H1 (cell line): ENCODE data around the gene BIN2. TPM values are rescaled to one million over a fixed set of nuclear protein-coding genes. Genes with fewer than 3 reads are reported as not detected.

Source experiments
- CEBPB ChIP-seq: IDR thresholded peaks from 2 replicates; pipeline ENCODE4 v1.6.1; 2012; ENCODE audit warnings: low read depth, low read length
- CTBP2 ChIP-seq: IDR thresholded peaks from 2 replicates; pipeline ENCODE4 v1.7.0; 2011; ENCODE audit warnings: borderline replicate concordance, mild to moderate bottlenecking, moderate library complexity, mixed read lengths, low read length; ENCODE audit not compliant: insufficient read depth, insufficient read length
- NRF1 ChIP-seq: IDR thresholded peaks from 2 replicates; pipeline ENCODE4 v1.6.1; 2011; ENCODE audit warnings: mild to moderate bottlenecking, low read depth, low read length, improper control_type of control experiment
- RAD21 ChIP-seq, 2 experiments: IDR thresholded peaks in 1 of 2; conservative IDR thresholded peaks in 1 of 2; 2 replicates each; pipeline ENCODE4 v1.6.1; 2011; ENCODE audit warnings: low read depth in 2 of 2, low read length in 2 of 2, improper control_type of control experiment in 1 of 2, inconsistent platforms in 1 of 2, mild to moderate bottlenecking in 1 of 2, moderate library complexity in 1 of 2
- TAF7 ChIP-seq: optimal IDR thresholded peaks from 2 replicates; pipeline ENCODE3; 2011; ENCODE audit warnings: low read depth, mild to moderate bottlenecking, inconsistent platforms, low read length, moderate library complexity, borderline replicate concordance
- polyA plus RNA-seq, 7 experiments: library from polyadenylated mRNA; depleted of rRNA in 3 of 7; stranded (reverse) in 5 of 7; unstranded in 2 of 7; fragments of >200 nt in 5 of 7; fragments of 200-250 nt in 2 of 7; gene quantifications; 1 replicate in 5 of 7; 2 replicates in 1 of 7; 4 replicates in 1 of 7; pipeline versions ENCODE4 v1.2.1 to v1.2.3, GENCODE V29; 2011 to 2013; ENCODE audit warnings: missing spikeins in 2 of 7, mixed read lengths in 2 of 7
- total RNA-seq: library from RNA; stranded (reverse); fragmentation: NEBNext Ultra II Directional; extraction: Animal tissue kit (Norgen Biotek cat#: 25700); gene quantifications from 2 replicates; pipeline ENCODE4 v1.2.1, GENCODE V29; 2021
- TF ChIP-seq, protein P1 (sequence below): fragments of 300-600 bp; sonication (generic); IDR thresholded peaks from 2 replicates; pipeline ENCODE4 v1.7.1; 2012; ENCODE audit warnings: low read length, moderate library complexity, mild to moderate bottlenecking, inconsistent platforms; ENCODE audit not compliant: insufficient replicate concordance
- TF ChIP-seq, protein P2 (sequence below): IDR thresholded peaks from 2 replicates; pipeline ENCODE4 v1.6.1; 2012; ENCODE audit warnings: inconsistent platforms

Gene BIN2
- total and polyA plus RNA-seq, 2 of the 8 experiments (the other 6 are each of a cell fraction or from before 2014, with no cell fraction given) = not detected

DNA sequence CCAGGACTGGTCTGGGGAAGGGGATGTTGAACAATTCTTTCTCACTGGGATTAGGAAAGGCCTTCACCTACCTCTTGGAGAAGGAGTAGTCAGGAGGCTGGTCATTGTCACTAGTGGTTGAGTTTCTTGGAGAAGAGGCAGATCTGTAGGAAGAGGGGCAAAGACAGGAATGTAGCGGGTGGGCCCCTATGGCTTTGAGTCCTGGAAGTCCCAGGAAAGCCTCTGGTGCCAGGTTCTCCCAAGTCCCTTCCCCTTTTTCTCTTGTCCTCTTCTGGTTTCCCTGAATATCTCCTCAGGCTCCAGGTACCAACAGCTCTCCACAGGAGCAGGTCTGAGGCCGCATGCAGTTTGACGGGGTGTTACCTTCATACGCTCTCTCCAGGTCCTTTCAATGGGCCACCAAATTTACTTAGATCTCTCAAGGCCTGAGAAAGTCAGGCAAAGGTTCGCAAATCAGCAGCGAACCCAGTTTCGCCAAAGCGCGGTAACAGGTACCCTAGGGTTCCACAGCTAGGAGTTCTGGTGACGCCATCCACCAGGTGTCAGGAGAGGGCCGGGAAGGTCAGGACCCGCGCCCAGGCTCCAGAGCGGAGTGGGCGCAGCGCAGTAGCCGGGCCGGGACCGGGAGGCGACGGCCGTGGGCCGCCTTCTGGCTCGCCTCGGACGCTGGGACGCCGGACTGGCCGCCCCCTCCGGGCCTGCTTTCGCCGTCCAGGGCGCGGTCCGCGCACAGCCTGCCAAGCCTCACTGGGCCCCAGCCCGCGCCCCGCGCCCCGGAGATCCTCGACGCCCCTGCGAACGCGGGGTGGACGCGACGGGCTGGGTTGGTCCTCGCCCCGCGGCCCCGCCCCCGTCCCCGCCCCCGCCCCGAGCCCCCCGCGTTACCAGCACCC, 54.6 kb downstream of the BIN2 start (continued):
- TF ChIP-seq, protein P1, sequence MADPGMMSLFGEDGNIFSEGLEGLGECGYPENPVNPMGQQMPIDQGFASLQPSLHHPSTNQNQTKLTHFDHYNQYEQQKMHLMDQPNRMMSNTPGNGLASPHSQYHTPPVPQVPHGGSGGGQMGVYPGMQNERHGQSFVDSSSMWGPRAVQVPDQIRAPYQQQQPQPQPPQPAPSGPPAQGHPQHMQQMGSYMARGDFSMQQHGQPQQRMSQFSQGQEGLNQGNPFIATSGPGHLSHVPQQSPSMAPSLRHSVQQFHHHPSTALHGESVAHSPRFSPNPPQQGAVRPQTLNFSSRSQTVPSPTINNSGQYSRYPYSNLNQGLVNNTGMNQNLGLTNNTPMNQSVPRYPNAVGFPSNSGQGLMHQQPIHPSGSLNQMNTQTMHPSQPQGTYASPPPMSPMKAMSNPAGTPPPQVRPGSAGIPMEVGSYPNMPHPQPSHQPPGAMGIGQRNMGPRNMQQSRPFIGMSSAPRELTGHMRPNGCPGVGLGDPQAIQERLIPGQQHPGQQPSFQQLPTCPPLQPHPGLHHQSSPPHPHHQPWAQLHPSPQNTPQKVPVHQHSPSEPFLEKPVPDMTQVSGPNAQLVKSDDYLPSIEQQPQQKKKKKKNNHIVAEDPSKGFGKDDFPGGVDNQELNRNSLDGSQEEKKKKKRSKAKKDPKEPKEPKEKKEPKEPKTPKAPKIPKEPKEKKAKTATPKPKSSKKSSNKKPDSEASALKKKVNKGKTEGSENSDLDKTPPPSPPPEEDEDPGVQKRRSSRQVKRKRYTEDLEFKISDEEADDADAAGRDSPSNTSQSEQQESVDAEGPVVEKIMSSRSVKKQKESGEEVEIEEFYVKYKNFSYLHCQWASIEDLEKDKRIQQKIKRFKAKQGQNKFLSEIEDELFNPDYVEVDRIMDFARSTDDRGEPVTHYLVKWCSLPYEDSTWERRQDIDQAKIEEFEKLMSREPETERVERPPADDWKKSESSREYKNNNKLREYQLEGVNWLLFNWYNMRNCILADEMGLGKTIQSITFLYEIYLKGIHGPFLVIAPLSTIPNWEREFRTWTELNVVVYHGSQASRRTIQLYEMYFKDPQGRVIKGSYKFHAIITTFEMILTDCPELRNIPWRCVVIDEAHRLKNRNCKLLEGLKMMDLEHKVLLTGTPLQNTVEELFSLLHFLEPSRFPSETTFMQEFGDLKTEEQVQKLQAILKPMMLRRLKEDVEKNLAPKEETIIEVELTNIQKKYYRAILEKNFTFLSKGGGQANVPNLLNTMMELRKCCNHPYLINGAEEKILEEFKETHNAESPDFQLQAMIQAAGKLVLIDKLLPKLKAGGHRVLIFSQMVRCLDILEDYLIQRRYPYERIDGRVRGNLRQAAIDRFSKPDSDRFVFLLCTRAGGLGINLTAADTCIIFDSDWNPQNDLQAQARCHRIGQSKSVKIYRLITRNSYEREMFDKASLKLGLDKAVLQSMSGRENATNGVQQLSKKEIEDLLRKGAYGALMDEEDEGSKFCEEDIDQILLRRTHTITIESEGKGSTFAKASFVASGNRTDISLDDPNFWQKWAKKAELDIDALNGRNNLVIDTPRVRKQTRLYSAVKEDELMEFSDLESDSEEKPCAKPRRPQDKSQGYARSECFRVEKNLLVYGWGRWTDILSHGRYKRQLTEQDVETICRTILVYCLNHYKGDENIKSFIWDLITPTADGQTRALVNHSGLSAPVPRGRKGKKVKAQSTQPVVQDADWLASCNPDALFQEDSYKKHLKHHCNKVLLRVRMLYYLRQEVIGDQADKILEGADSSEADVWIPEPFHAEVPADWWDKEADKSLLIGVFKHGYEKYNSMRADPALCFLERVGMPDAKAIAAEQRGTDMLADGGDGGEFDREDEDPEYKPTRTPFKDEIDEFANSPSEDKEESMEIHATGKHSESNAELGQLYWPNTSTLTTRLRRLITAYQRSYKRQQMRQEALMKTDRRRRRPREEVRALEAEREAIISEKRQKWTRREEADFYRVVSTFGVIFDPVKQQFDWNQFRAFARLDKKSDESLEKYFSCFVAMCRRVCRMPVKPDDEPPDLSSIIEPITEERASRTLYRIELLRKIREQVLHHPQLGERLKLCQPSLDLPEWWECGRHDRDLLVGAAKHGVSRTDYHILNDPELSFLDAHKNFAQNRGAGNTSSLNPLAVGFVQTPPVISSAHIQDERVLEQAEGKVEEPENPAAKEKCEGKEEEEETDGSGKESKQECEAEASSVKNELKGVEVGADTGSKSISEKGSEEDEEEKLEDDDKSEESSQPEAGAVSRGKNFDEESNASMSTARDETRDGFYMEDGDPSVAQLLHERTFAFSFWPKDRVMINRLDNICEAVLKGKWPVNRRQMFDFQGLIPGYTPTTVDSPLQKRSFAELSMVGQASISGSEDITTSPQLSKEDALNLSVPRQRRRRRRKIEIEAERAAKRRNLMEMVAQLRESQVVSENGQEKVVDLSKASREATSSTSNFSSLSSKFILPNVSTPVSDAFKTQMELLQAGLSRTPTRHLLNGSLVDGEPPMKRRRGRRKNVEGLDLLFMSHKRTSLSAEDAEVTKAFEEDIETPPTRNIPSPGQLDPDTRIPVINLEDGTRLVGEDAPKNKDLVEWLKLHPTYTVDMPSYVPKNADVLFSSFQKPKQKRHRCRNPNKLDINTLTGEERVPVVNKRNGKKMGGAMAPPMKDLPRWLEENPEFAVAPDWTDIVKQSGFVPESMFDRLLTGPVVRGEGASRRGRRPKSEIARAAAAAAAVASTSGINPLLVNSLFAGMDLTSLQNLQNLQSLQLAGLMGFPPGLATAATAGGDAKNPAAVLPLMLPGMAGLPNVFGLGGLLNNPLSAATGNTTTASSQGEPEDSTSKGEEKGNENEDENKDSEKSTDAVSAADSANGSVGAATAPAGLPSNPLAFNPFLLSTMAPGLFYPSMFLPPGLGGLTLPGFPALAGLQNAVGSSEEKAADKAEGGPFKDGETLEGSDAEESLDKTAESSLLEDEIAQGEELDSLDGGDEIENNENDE = no peak
- TF ChIP-seq, protein P2, sequence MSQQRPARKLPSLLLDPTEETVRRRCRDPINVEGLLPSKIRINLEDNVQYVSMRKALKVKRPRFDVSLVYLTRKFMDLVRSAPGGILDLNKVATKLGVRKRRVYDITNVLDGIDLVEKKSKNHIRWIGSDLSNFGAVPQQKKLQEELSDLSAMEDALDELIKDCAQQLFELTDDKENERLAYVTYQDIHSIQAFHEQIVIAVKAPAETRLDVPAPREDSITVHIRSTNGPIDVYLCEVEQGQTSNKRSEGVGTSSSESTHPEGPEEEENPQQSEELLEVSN = peak; percentile 55; the same call in 1 of the 2 replicates
- TF ChIP-seq TAF7 (no peak), NRF1 (no peak), CEBPB (0 out of 2 replicates have a peak, but pooled peaks have one; percentile 9), CTBP2 (no peak), RAD21 (IDR thresholded peaks at IDR 0.05 in 1 of 2, conservative IDR thresholded peaks at IDR 0.05 in 1 of 2; ENCODE audit: low read depth in 2 of 2, low read length in 2 of 2) (peak; percentile 82 to 91)
